Stimulated activated memory B cell treated with anti-CD40 and anti-IgM and Interleukin-4, amounts not matched to agents 10 μg/mL and 1 μg/mL and 100 μg/mL, for 72 hours (primary cell): ENCODE data around the gene KRT33A.

Source experiments
- ATAC-seq: fragments of 150-1000 bp; cut with Tn5 transposase; 2 replicates; pipeline ENCODE4 v1.10.0; 2021
- H3K27ac Mint-ChIP-seq: one replicate; pipeline ENCODE4 v1.8.0; 2022; ENCODE audit warnings: mild to moderate bottlenecking, mixed read lengths
- H3K27me3 Mint-ChIP-seq: one replicate; pipeline ENCODE4 v1.8.0; 2022; ENCODE audit warnings: mixed read lengths
- H3K36me3 Mint-ChIP-seq: one replicate; pipeline ENCODE4 v1.8.0; 2022; ENCODE audit warnings: mixed read lengths
- H3K4me1 Mint-ChIP-seq: one replicate; pipeline ENCODE4 v1.8.0; 2022; ENCODE audit warnings: mixed read lengths
- H3K4me3 Mint-ChIP-seq: one replicate; pipeline ENCODE4 v1.8.0; 2022; ENCODE audit warnings: mild to moderate bottlenecking, moderate library complexity, mixed read lengths
- H3K9me3 Mint-ChIP-seq: one replicate; pipeline ENCODE4 v1.8.0; 2022; ENCODE audit warnings: mixed read lengths

KRT33A gene

GRCh38 chr17:41340934-41341861 lies 9.4 kb downstream of the KRT33A start:
- Mint-ChIP-seq H3K4me3 (no peak overlapping the region), H3K9me3 (peaks cover 4% of the 10 kb centered on the region), H3K27me3 (no peaks in the 10 kb centered on the region), H3K4me1 (peaks cover 22% of the 10 kb centered on the region), H3K27ac (no peak overlapping the region), H3K36me3 (no peaks in the 10 kb centered on the region)
- ATAC-seq, result no peak

- Mint-ChIP-seq H3K4me3 (no peak overlapping the region), H3K4me1 (peaks cover 26% of the 10 kb centered on the region), H3K9me3 (peaks cover 4% of the 10 kb centered on the region), H3K27ac (no peak overlapping the region), H3K27me3 (peaks cover 5% of the 10 kb centered on the region), H3K36me3 (no peaks in the 10 kb centered on the region)
- ATAC-seq, result no peak
Measured at GRCh38 chr17:41340494-41340893, 10.1 kb downstream of the KRT33A start.

GRCh38 chr17:41339571-41340172 lies 11.0 kb downstream of the KRT33A start:
- peaks cover 31% of the 10 kb centered on the region for H3K4me1 Mint-ChIP-seq
- no peaks in the 10 kb centered on the region for H3K36me3 Mint-ChIP-seq
- no peak for ATAC-seq
- H3K27me3 Mint-ChIP-seq, result peaks cover 13% of the 10 kb centered on the region
- H3K27ac Mint-ChIP-seq, result no peak overlapping the region
- H3K4me3 Mint-ChIP-seq, result no peak overlapping the region
- peaks cover 4% of the 10 kb centered on the region for H3K9me3 Mint-ChIP-seq

GRCh38 chr17:41338961-41339485 lies 11.6 kb downstream of the KRT33A start:
- H3K9me3 Mint-ChIP-seq, result peaks cover 4% of the 10 kb centered on the region
- peaks cover 16% of the 10 kb centered on the region for H3K27me3 Mint-ChIP-seq
- H3K36me3 Mint-ChIP-seq, result no peaks in the 10 kb centered on the region
- H3K4me3 Mint-ChIP-seq, result no peak overlapping the region
- peak; percentile 21 for ATAC-seq
- no peak overlapping the region for H3K27ac Mint-ChIP-seq
- peaks cover 37% of the 10 kb centered on the region for H3K4me1 Mint-ChIP-seq

- peaks cover 43% of the 10 kb centered on the region for H3K4me1 Mint-ChIP-seq
- ATAC-seq, result no peak
- no peaks in the 10 kb centered on the region for H3K9me3 Mint-ChIP-seq
- peaks cover 27% of the 10 kb centered on the region for H3K27me3 Mint-ChIP-seq
- no peaks in the 10 kb centered on the region for H3K36me3 Mint-ChIP-seq
- H3K4me3 Mint-ChIP-seq, result no peak overlapping the region
- H3K27ac Mint-ChIP-seq, result peak overlapping the region; percentile 6
Measured at GRCh38 chr17:41335747-41336146, 14.9 kb downstream of the KRT33A start.

- Mint-ChIP-seq H3K4me3 (no peak overlapping the region), H3K27ac (no peak overlapping the region)
- ATAC-seq, result peak; percentile 25
Measured at GRCh38 chr17:41334385-41335305, 16.0 kb downstream of the KRT33A start.

GRCh38 chr17:41333836-41334235 lies 16.8 kb downstream of the KRT33A start:
- peaks cover 27% of the 10 kb centered on the region for H3K27me3 Mint-ChIP-seq
- no peak for ATAC-seq
- H3K4me1 Mint-ChIP-seq, result peaks cover 25% of the 10 kb centered on the region
- no peak overlapping the region for H3K27ac Mint-ChIP-seq
- no peaks in the 10 kb centered on the region for H3K36me3 Mint-ChIP-seq
- no peaks in the 10 kb centered on the region for H3K9me3 Mint-ChIP-seq
- no peak overlapping the region for H3K4me3 Mint-ChIP-seq

More at GRCh38 chr17:41334385-41335305, 16.0 kb downstream of the KRT33A start:
- H3K9me3 Mint-ChIP-seq, result no peaks in the 10 kb centered on the region
- no peaks in the 10 kb centered on the region for H3K36me3 Mint-ChIP-seq
- H3K4me1 Mint-ChIP-seq, result peaks cover 32% of the 10 kb centered on the region
- peaks cover 27% of the 10 kb centered on the region for H3K27me3 Mint-ChIP-seq

- H3K36me3 Mint-ChIP-seq, result no peaks in the 10 kb centered on the region
- H3K4me1 Mint-ChIP-seq, result peaks cover 25% of the 10 kb centered on the region
- H3K27ac Mint-ChIP-seq, result no peak overlapping the region
- H3K4me3 Mint-ChIP-seq, result no peak overlapping the region
- H3K27me3 Mint-ChIP-seq, result peaks cover 32% of the 10 kb centered on the region
- no peaks in the 10 kb centered on the region for H3K9me3 Mint-ChIP-seq
- ATAC-seq, result no peak
Measured at GRCh38 chr17:41333098-41333497, 17.5 kb downstream of the KRT33A start.

- Mint-ChIP-seq H3K4me1 (peaks cover 25% of the 10 kb centered on the region), H3K4me3 (no peak overlapping the region), H3K27me3 (peaks cover 32% of the 10 kb centered on the region), H3K27ac (no peak overlapping the region), H3K9me3 (no peaks in the 10 kb centered on the region), H3K36me3 (no peaks in the 10 kb centered on the region)
- no peak for ATAC-seq
Measured at GRCh38 chr17:41332239-41332638, 18.4 kb downstream of the KRT33A start.

- no peak for ATAC-seq
- Mint-ChIP-seq H3K36me3 (no peaks in the 10 kb centered on the region), H3K4me1 (peaks cover 25% of the 10 kb centered on the region), H3K4me3 (no peak overlapping the region), H3K27me3 (peaks cover 32% of the 10 kb centered on the region), H3K9me3 (no peaks in the 10 kb centered on the region), H3K27ac (no peak overlapping the region)
Measured at GRCh38 chr17:41331606-41332005, 19.0 kb downstream of the KRT33A start.

GRCh38 chr17:41329279-41329948 lies 21.2 kb downstream of the KRT33A start:
- no peak overlapping the region for H3K4me3 Mint-ChIP-seq

GRCh38 chr17:41328207-41328606 lies 22.4 kb downstream of the KRT33A start:
- no peak for ATAC-seq
- Mint-ChIP-seq H3K27ac (no peak overlapping the region), H3K4me3 (no peak overlapping the region)

More at GRCh38 chr17:41329279-41329948, 21.2 kb downstream of the KRT33A start:
- ATAC-seq, result no peak
- Mint-ChIP-seq H3K27ac (no peak overlapping the region), H3K4me1 (peaks cover 14% of the 10 kb centered on the region), H3K27me3 (peaks cover 16% of the 10 kb centered on the region), H3K9me3 (no peaks in the 10 kb centered on the region), H3K36me3 (no peaks in the 10 kb centered on the region)

GRCh38 chr17:41327411-41328120 lies 23.1 kb downstream of the KRT33A start:
- Mint-ChIP-seq H3K9me3 (no peaks in the 10 kb centered on the region), H3K27me3 (peaks cover 5% of the 10 kb centered on the region), H3K36me3 (no peaks in the 10 kb centered on the region), H3K4me1 (peaks cover 5% of the 10 kb centered on the region), H3K27ac (no peak overlapping the region), H3K4me3 (no peak overlapping the region)
- ATAC-seq, result no peak

More at GRCh38 chr17:41328207-41328606, 22.4 kb downstream of the KRT33A start:
- H3K9me3 Mint-ChIP-seq, result no peaks in the 10 kb centered on the region
- peaks cover 8% of the 10 kb centered on the region for H3K27me3 Mint-ChIP-seq
- H3K36me3 Mint-ChIP-seq, result no peaks in the 10 kb centered on the region
- peaks cover 7% of the 10 kb centered on the region for H3K4me1 Mint-ChIP-seq
